Myocyte (in vitro differentiated cells): ENCODE measurements around the gene SCAMP4. TPM values are rescaled to one million over a fixed set of nuclear protein-coding genes. Genes with fewer than 3 reads are reported as not detected.

Source experiments
- DNase-seq: peaks from one replicate; pipeline ENCODE4 v3.0.0-alpha.2; 2012; ENCODE audit warnings: low read depth
- total RNA-seq: library from RNA; depleted of rRNA; stranded (reverse); fragments of >200 nt; gene quantifications from 2 replicates; pipeline ENCODE4 v1.2.3, GENCODE V29; 2014

The SCAMP4 gene
- total RNA-seq, 1 donor from 2014 or later: 73.0 TPM

GRCh38 chr19:1956122-1956494 lies 50.9 kb downstream of the SCAMP4 start:
- no peak for DNase-seq

GRCh38 chr19:1956868-1957492 lies 51.8 kb downstream of the SCAMP4 start:
- no peak for DNase-seq

- no peak for DNase-seq
Observed at GRCh38 chr19:1957562-1958248, 52.5 kb downstream of the SCAMP4 start.

GRCh38 chr19:1959928-1960589 lies 54.9 kb downstream of the SCAMP4 start:
- no peak for DNase-seq

GRCh38 chr19:1961000-1961883 lies 56.0 kb downstream of the SCAMP4 start:
- DNase-seq: no peak

- no peak for DNase-seq
Observed at GRCh38 chr19:1962674-1963073, 57.5 kb downstream of the SCAMP4 start.

- no peak for DNase-seq
Observed at GRCh38 chr19:1967087-1967608, 61.9 kb downstream of the SCAMP4 start.

GRCh38 chr19:1968279-1969175 lies 63.3 kb downstream of the SCAMP4 start:
- DNase-seq: no peak

- DNase-seq: no peak
Observed at GRCh38 chr19:1969176-1970002, 64.2 kb downstream of the SCAMP4 start.

- peak; percentile 48 for DNase-seq
Observed at GRCh38 chr19:1970003-1970805, 65.0 kb downstream of the SCAMP4 start.

GRCh38 chr19:1970806-1971502 lies 65.8 kb downstream of the SCAMP4 start:
- peak; percentile 70 for DNase-seq

- DNase-seq: no peak
Observed at GRCh38 chr19:1974381-1975161, 69.4 kb downstream of the SCAMP4 start.

- no peak for DNase-seq
Observed at GRCh38 chr19:1975162-1975480, 69.9 kb downstream of the SCAMP4 start.
